ENCODE measurements around the gene SPEG. TPM values are rescaled to one million over a fixed set of nuclear protein-coding genes. Genes with fewer than 3 reads are reported as not detected.

The SPEG gene
- total and polyA plus RNA-seq, 2 experiments from 2014 or later, result 12.6 to 32.4 TPM

DNA sequence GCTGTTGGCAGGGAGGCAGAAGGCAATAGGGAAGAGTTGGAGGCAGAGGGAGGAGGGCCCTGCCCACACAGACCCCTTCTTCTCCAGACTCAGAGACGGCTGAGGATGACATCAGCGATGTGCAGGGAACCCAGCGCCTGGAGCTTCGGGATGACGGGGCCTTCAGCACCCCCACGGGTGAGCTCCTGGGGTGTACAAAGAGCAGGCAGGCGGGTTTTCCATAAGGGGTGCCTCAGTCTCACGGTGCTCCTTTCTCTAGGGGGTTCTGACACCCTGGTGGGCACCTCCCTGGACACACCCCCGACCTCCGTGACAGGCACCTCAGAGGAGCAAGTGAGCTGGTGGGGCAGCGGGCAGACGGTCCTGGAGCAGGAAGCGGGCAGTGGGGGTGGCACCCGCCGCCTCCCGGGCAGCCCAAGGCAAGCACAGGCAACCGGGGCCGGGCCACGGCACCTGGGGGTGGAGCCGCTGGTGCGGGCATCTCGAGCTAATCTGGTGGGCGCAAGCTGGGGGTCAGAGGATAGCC, 10.0 kb downstream of the SPEG start (continued):
- TF ChIP-seq, protein P1, sequence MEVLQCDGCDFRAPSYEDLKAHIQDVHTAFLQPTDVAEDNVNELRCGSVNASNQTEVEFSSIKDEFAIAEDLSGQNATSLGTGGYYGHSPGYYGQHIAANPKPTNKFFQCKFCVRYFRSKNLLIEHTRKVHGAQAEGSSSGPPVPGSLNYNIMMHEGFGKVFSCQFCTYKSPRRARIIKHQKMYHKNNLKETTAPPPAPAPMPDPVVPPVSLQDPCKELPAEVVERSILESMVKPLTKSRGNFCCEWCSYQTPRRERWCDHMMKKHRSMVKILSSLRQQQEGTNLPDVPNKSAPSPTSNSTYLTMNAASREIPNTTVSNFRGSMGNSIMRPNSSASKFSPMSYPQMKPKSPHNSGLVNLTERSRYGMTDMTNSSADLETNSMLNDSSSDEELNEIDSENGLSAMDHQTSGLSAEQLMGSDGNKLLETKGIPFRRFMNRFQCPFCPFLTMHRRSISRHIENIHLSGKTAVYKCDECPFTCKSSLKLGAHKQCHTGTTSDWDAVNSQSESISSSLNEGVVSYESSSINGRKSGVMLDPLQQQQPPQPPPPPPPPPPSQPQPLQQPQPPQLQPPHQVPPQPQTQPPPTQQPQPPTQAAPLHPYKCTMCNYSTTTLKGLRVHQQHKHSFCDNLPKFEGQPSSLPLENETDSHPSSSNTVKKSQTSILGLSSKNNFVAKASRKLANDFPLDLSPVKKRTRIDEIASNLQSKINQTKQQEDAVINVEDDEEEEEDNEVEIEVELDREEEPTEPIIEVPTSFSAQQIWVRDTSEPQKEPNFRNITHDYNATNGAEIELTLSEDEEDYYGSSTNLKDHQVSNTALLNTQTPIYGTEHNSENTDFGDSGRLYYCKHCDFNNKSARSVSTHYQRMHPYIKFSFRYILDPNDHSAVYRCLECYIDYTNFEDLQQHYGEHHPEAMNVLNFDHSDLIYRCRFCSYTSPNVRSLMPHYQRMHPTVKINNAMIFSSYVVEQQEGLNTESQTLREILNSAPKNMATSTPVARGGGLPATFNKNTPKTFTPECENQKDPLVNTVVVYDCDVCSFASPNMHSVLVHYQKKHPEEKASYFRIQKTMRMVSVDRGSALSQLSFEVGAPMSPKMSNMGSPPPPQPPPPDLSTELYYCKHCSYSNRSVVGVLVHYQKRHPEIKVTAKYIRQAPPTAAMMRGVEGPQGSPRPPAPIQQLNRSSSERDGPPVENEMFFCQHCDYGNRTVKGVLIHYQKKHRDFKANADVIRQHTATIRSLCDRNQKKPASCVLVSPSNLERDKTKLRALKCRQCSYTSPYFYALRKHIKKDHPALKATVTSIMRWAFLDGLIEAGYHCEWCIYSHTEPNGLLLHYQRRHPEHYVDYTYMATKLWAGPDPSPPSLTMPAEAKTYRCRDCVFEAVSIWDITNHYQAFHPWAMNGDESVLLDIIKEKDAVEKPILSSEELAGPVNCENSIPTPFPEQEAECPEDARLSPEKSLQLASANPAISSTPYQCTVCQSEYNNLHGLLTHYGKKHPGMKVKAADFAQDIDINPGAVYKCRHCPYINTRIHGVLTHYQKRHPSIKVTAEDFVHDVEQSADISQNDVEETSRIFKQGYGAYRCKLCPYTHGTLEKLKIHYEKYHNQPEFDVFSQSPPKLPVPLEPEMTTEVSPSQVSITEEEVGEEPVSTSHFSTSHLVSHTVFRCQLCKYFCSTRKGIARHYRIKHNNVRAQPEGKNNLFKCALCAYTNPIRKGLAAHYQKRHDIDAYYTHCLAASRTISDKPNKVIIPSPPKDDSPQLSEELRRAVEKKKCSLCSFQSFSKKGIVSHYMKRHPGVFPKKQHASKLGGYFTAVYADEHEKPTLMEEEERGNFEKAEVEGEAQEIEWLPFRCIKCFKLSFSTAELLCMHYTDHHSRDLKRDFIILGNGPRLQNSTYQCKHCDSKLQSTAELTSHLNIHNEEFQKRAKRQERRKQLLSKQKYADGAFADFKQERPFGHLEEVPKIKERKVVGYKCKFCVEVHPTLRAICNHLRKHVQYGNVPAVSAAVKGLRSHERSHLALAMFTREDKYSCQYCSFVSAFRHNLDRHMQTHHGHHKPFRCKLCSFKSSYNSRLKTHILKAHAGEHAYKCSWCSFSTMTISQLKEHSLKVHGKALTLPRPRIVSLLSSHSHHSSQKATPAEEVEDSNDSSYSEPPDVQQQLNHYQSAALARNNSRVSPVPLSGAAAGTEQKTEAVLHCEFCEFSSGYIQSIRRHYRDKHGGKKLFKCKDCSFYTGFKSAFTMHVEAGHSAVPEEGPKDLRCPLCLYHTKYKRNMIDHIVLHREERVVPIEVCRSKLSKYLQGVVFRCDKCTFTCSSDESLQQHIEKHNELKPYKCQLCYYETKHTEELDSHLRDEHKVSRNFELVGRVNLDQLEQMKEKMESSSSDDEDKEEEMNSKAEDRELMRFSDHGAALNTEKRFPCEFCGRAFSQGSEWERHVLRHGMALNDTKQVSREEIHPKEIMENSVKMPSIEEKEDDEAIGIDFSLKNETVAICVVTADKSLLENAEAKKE (CRISPR knock-in tag; IDR thresholded peaks at IDR 0.05), result no peak
- TF ChIP-seq, protein P2, sequence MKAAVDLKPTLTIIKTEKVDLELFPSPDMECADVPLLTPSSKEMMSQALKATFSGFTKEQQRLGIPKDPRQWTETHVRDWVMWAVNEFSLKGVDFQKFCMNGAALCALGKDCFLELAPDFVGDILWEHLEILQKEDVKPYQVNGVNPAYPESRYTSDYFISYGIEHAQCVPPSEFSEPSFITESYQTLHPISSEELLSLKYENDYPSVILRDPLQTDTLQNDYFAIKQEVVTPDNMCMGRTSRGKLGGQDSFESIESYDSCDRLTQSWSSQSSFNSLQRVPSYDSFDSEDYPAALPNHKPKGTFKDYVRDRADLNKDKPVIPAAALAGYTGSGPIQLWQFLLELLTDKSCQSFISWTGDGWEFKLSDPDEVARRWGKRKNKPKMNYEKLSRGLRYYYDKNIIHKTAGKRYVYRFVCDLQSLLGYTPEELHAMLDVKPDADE (IDR thresholded peaks at IDR 0.05), result no peak
- no peak for TF ChIP-seq STAT1 (IDR thresholded peaks at IDR 0.05; ENCODE audit: unreplicated experiment)
- no peak for TF ChIP-seq EZH2 (IDR thresholded peaks at IDR 0.05; ENCODE audit: low read depth, unreplicated experiment)
- TF ChIP-seq, protein P3, sequence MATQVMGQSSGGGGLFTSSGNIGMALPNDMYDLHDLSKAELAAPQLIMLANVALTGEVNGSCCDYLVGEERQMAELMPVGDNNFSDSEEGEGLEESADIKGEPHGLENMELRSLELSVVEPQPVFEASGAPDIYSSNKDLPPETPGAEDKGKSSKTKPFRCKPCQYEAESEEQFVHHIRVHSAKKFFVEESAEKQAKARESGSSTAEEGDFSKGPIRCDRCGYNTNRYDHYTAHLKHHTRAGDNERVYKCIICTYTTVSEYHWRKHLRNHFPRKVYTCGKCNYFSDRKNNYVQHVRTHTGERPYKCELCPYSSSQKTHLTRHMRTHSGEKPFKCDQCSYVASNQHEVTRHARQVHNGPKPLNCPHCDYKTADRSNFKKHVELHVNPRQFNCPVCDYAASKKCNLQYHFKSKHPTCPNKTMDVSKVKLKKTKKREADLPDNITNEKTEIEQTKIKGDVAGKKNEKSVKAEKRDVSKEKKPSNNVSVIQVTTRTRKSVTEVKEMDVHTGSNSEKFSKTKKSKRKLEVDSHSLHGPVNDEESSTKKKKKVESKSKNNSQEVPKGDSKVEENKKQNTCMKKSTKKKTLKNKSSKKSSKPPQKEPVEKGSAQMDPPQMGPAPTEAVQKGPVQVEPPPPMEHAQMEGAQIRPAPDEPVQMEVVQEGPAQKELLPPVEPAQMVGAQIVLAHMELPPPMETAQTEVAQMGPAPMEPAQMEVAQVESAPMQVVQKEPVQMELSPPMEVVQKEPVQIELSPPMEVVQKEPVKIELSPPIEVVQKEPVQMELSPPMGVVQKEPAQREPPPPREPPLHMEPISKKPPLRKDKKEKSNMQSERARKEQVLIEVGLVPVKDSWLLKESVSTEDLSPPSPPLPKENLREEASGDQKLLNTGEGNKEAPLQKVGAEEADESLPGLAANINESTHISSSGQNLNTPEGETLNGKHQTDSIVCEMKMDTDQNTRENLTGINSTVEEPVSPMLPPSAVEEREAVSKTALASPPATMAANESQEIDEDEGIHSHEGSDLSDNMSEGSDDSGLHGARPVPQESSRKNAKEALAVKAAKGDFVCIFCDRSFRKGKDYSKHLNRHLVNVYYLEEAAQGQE (IDR thresholded peaks at IDR 0.05; ENCODE audit: unreplicated experiment), result no peak
- no peak for TF ChIP-seq NANOG (IDR thresholded peaks at IDR 0.05; ENCODE audit: borderline replicate concordance)
- TF ChIP-seq JUNB (IDR thresholded peaks at IDR 0.05; ENCODE audit: unreplicated experiment), result no peak
- no peak for TF ChIP-seq ZNF114 (CRISPR knock-in tag; IDR thresholded peaks at IDR 0.05)
- TF ChIP-seq, protein P4, sequence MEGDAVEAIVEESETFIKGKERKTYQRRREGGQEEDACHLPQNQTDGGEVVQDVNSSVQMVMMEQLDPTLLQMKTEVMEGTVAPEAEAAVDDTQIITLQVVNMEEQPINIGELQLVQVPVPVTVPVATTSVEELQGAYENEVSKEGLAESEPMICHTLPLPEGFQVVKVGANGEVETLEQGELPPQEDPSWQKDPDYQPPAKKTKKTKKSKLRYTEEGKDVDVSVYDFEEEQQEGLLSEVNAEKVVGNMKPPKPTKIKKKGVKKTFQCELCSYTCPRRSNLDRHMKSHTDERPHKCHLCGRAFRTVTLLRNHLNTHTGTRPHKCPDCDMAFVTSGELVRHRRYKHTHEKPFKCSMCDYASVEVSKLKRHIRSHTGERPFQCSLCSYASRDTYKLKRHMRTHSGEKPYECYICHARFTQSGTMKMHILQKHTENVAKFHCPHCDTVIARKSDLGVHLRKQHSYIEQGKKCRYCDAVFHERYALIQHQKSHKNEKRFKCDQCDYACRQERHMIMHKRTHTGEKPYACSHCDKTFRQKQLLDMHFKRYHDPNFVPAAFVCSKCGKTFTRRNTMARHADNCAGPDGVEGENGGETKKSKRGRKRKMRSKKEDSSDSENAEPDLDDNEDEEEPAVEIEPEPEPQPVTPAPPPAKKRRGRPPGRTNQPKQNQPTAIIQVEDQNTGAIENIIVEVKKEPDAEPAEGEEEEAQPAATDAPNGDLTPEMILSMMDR (conservative IDR thresholded peaks at IDR 0.05; ENCODE audit: low read depth in 2 of 2), result no peak

Data from GM23338 (cell line).